Measurements from ENCODE around the gene TEKTIP1. TPM values are rescaled to one million over a fixed set of nuclear protein-coding genes. Genes with fewer than 3 reads are reported as not detected.

Gene TEKTIP1
- total and polyA plus RNA-seq, 2 donors from 2014 or later = 1.2 to 9.2 TPM

- intact Hi-C loops (cut with DNase I) = no loop called here
- no peak for TF ChIP-seq CTCF (IDR thresholded peaks at IDR 0.05; ENCODE audit: borderline replicate concordance, extremely low read depth, insufficient read depth)
- Histone ChIP-seq H3K36me3 (ENCODE audit: control insufficient read depth in 2 of 3, insufficient read depth in 3 of 3, low read length in 3 of 3) (peaks cover 0 to 9% (median 0%) of the 10 kb centered on the region in 3 donors), H3K4me3 (ENCODE audit: low read length in 3 of 3) (no peak overlapping the region), H3K4me1 (ENCODE audit: control insufficient read depth in 2 of 3, insufficient read depth in 2 of 3, low read depth in 1 of 3, low read length in 3 of 3) (no peaks in the 10 kb centered on the region), H3K9me3 (ENCODE audit: control insufficient read depth in 2 of 3, insufficient read depth in 1 of 3, low read length in 3 of 3) (no peaks in the 10 kb centered on the region), H3K27me3 (ENCODE audit: control insufficient read depth, insufficient read depth, low read length) (no peaks in the 10 kb centered on the region), H3K9ac (ENCODE audit: low read length in 3 of 3) (no peak overlapping the region), H3K27ac (ENCODE audit: low read depth in 2 of 2, low read length in 2 of 2) (no peak overlapping the region)
- DNase-seq (peak in 1 of 5 donors; percentile 45), FAIRE-seq (no peak)
These were observed 4.4 kb downstream of the TEKTIP1 start for GRCh38 chr19:3543150-3544057.

GRCh38 chr19:3544058-3544376 is 5.0 kb downstream of the TEKTIP1 start:
- no peak for TF ChIP-seq CTCF (IDR thresholded peaks at IDR 0.05; ENCODE audit: borderline replicate concordance, extremely low read depth, insufficient read depth)
- no peak overlapping the region for H3K27ac ChIP-seq (ENCODE audit: low read depth in 2 of 2, low read length in 2 of 2)
- H3K27me3 ChIP-seq (ENCODE audit: control insufficient read depth, insufficient read depth, low read length) = no peaks in the 10 kb centered on the region
- H3K4me1 ChIP-seq (ENCODE audit: control insufficient read depth in 2 of 3, insufficient read depth in 2 of 3, low read depth in 1 of 3, low read length in 3 of 3) = peaks cover 0 to 3% (median 0%) of the 10 kb centered on the region in 3 donors
- no peak for FAIRE-seq
- H3K4me3 ChIP-seq (ENCODE audit: low read length in 3 of 3) = no peak overlapping the region
- DNase-seq = no peak
- no peaks in the 10 kb centered on the region for H3K9me3 ChIP-seq (ENCODE audit: control insufficient read depth in 2 of 3, insufficient read depth in 1 of 3, low read length in 3 of 3)
- peaks cover 0 to 13% (median 0%) of the 10 kb centered on the region in 3 donors for H3K36me3 ChIP-seq (ENCODE audit: control insufficient read depth in 2 of 3, insufficient read depth in 3 of 3, low read length in 3 of 3)
- no peak overlapping the region for H3K9ac ChIP-seq (ENCODE audit: low read length in 3 of 3)
- intact Hi-C loops (cut with DNase I) = no loop called here

- H3K9ac ChIP-seq (ENCODE audit: low read length in 3 of 3) = no peak overlapping the region
- peak; percentile 80 for TF ChIP-seq CTCF (IDR thresholded peaks at IDR 0.05; ENCODE audit: borderline replicate concordance, extremely low read depth, insufficient read depth)
- no peaks in the 10 kb centered on the region for H3K27me3 ChIP-seq (ENCODE audit: control insufficient read depth, insufficient read depth, low read length)
- peaks cover 0 to 3% (median 0%) of the 10 kb centered on the region in 3 donors for H3K4me1 ChIP-seq (ENCODE audit: control insufficient read depth in 2 of 3, insufficient read depth in 2 of 3, low read depth in 1 of 3, low read length in 3 of 3)
- DNase-seq (peak; percentile 33 to 84 (median 68)), FAIRE-seq (no peak)
- H3K4me3 ChIP-seq (ENCODE audit: low read length in 3 of 3) = no peak overlapping the region
- intact Hi-C loops (cut with DNase I) = no loop called here
- H3K36me3 ChIP-seq (ENCODE audit: control insufficient read depth in 2 of 3, insufficient read depth in 3 of 3, low read length in 3 of 3) = peaks cover 0 to 13% (median 0%) of the 10 kb centered on the region in 3 donors
- no peak overlapping the region for H3K27ac ChIP-seq (ENCODE audit: low read depth in 2 of 2, low read length in 2 of 2)
- no peaks in the 10 kb centered on the region for H3K9me3 ChIP-seq (ENCODE audit: control insufficient read depth in 2 of 3, insufficient read depth in 1 of 3, low read length in 3 of 3)
These were observed 6.0 kb downstream of the TEKTIP1 start for GRCh38 chr19:3544742-3545668.

Measured in kidney (tissue), 14 donors.